ENCODE measurements around the gene PTPN23. TPM values are rescaled to one million over a fixed set of nuclear protein-coding genes. Genes with fewer than 3 reads are reported as not detected.

The PTPN23 gene
- total and polyA plus RNA-seq, 2 of the 13 experiments (the other 11 are each of a cell fraction or from before 2014, with no cell fraction given), result 2.3 to 3.7 TPM

GRCh38 chr3:47420511-47421484 lies 40.0 kb downstream of the PTPN23 start (continued):
- TF ChIP-seq HINFP (CRISPR knock-in tag; IDR thresholded peaks at IDR 0.05; ENCODE audit: low read depth) (no peak), YEATS2 (CRISPR knock-in tag; IDR thresholded peaks at IDR 0.05; ENCODE audit: borderline replicate concordance) (peak; percentile 36; the same call in 1 of the 2 replicates), ZBTB46 (CRISPR knock-in tag; IDR thresholded peaks at IDR 0.05; ENCODE audit: borderline replicate concordance) (no peak), TRAFD1 (CRISPR knock-in tag; IDR thresholded peaks at IDR 0.05; ENCODE audit: borderline replicate concordance) (no peak), ETV6 (CRISPR knock-in tag; conservative IDR thresholded peaks at IDR 0.05) (no peak), FUBP1 (CRISPR knock-in tag; IDR thresholded peaks at IDR 0.05; ENCODE audit: borderline replicate concordance) (no peak), ZSCAN21 (CRISPR knock-in tag; IDR thresholded peaks at IDR 0.05; ENCODE audit: borderline replicate concordance) (no peak), SNAPC5 (CRISPR knock-in tag; IDR thresholded peaks at IDR 0.05; ENCODE audit: borderline replicate concordance) (no peak), CENPX (CRISPR knock-in tag; IDR thresholded peaks at IDR 0.05) (no peak), KLF11 (CRISPR knock-in tag; IDR thresholded peaks at IDR 0.05) (no peak), RBM39 (IDR thresholded peaks at IDR 0.05; ENCODE audit: low read depth, low read length, poor library complexity, severe bottlenecking) (no peak), RERE (CRISPR knock-in tag; IDR thresholded peaks at IDR 0.05; ENCODE audit: low read depth) (no peak), ZFP90 (CRISPR knock-in tag; IDR thresholded peaks at IDR 0.05; ENCODE audit: borderline replicate concordance) (no peak), ZFP36L1 (CRISPR knock-in tag; IDR thresholded peaks at IDR 0.05) (no peak)

All from HepG2 (cell line).